K562 (cell line): ENCODE measurements around the gene PGR. TPM values are rescaled to one million over a fixed set of nuclear protein-coding genes. Genes with fewer than 3 reads are reported as not detected.

Experiments used
- BACH1 ChIP-seq: fragments of 200-800 bp; sonication (Bioruptor generic); IDR thresholded peaks from 2 replicates; pipeline ENCODE4 v1.6.1; 2016; ENCODE audit warnings: missing genetic modification characterization, missing compliant biosample characterization
- DIDO1 ChIP-seq: fragments of 450-650 bp; IDR thresholded peaks from 2 replicates; pipeline ENCODE4 v1.6.1; 2016; ENCODE audit warnings: low read depth, missing biosample characterization, missing genetic modification characterization
- E2F3 ChIP-seq: fragments of 250-450 bp; sonication (Bioruptor Pico); IDR thresholded peaks from 2 replicates; pipeline ENCODE4 v1.4.0; 2020; ENCODE audit warnings: mild to moderate bottlenecking
- ERF ChIP-seq: fragments of 450-650 bp; formaldehyde crosslinking; IDR thresholded peaks from 2 replicates; pipeline ENCODE4 v1.4.0; 2020; ENCODE audit warnings: mild to moderate bottlenecking, mixed read lengths
- HOXB6 ChIP-seq: fragments of 250-450 bp; sonication (Bioruptor Pico); IDR thresholded peaks from 2 replicates; pipeline ENCODE4 v1.5.1; 2022; ENCODE audit warnings: mild to moderate bottlenecking, borderline replicate concordance
- ID3 ChIP-seq, 2 experiments: fragments of 250-450 bp in 1 of 2; fragments of 450-650 bp in 1 of 2; sonication (Bioruptor Pico) in 1 of 2; IDR thresholded peaks; 2 replicates each; pipeline versions ENCODE4 v1.6.1 to v1.8.0; 2016 to 2021; ENCODE audit warnings: mild to moderate bottlenecking in 2 of 2, moderate library complexity in 2 of 2, missing compliant biosample characterization in 1 of 2, missing genetic modification characterization in 1 of 2
- ILK ChIP-seq: fragments of 450-650 bp; IDR thresholded peaks from 2 replicates; pipeline ENCODE4 v1.6.1; 2016; ENCODE audit warnings: missing genetic modification characterization, low read depth, mild to moderate bottlenecking, missing compliant biosample characterization, moderate library complexity, borderline replicate concordance
- NR2C1 ChIP-seq, 2 experiments: fragments of 450-650 bp; IDR thresholded peaks; 2 replicates each; pipeline ENCODE4 v1.6.1; 2017; ENCODE audit warnings: mild to moderate bottlenecking in 2 of 2, antibody characterized with exemption in 1 of 2, inconsistent platforms in 1 of 2, missing compliant biosample characterization in 1 of 2, missing genetic modification characterization in 1 of 2
- NUFIP1 ChIP-seq: fragments of 450-650 bp; IDR thresholded peaks from 2 replicates; pipeline ENCODE4 v1.6.1; 2018; ENCODE audit not compliant: partially characterized antibody
- PRDM10 ChIP-seq: fragments of 450-650 bp; IDR thresholded peaks from 2 replicates; pipeline ENCODE4 v1.6.1; 2018; ENCODE audit not compliant: partially characterized antibody
- RFX1 ChIP-seq: fragments of 450-650 bp; IDR thresholded peaks from 2 replicates; pipeline ENCODE4 v1.6.1; 2016; ENCODE audit warnings: mild to moderate bottlenecking, moderate library complexity
- RHOXF2B ChIP-seq: fragments of 250-450 bp; sonication (Bioruptor Pico); conservative IDR thresholded peaks from 2 replicates; pipeline ENCODE4 v1.5.1; 2021
- SMAD3 ChIP-seq: fragments of 450-650 bp; formaldehyde crosslinking; conservative IDR thresholded peaks from 2 replicates; pipeline ENCODE4 v1.4.0; 2020; ENCODE audit warnings: mild to moderate bottlenecking
- ZBTB12 ChIP-seq: fragments of 250-450 bp; sonication (Bioruptor Pico); IDR thresholded peaks from 2 replicates; pipeline ENCODE4 v1.4.0; 2020
- ZNF133 ChIP-seq: fragments of 250-450 bp; sonication (Bioruptor Pico); IDR thresholded peaks from 2 replicates; pipeline ENCODE4 v1.4.0; 2020; ENCODE audit warnings: mild to moderate bottlenecking
- ZNF134 ChIP-seq: fragments of 250-450 bp; sonication (Bioruptor Pico); conservative IDR thresholded peaks from 2 replicates; pipeline ENCODE4 v1.4.0; 2020
- ZNF644 ChIP-seq: fragments of 200-800 bp; sonication (Bioruptor generic); IDR thresholded peaks from 2 replicates; pipeline ENCODE4 v1.6.1; 2016; ENCODE audit warnings: low read depth, missing genetic modification characterization, missing compliant biosample characterization
- ZNF668 ChIP-seq: fragments of 250-450 bp; sonication (Bioruptor Pico); IDR thresholded peaks from 2 replicates; pipeline ENCODE4 v1.8.0; 2022; ENCODE audit warnings: mild to moderate bottlenecking, inconsistent platforms
- ZNF740 ChIP-seq, 3 experiments: fragments of 200-800 bp in 1 of 3; sonication (Bioruptor generic) in 1 of 3; sonication (generic) in 1 of 3; formaldehyde crosslinking in 1 of 3; IDR thresholded peaks; 2 replicates each; pipeline versions ENCODE4 v1.6.1 to v1.8.0; 2016 to 2022; ENCODE audit warnings: mild to moderate bottlenecking in 2 of 3, missing compliant biosample characterization in 2 of 3, missing genetic modification characterization in 2 of 3, missing genetic modification reagents in 1 of 3
- polyA plus RNA-seq, 8 experiments: library from polyadenylated mRNA; depleted of rRNA in 4 of 8; stranded (reverse) in 5 of 8; unstranded in 3 of 8; fragments of >200 nt; fragmentation: Nextera tagmentation in 2 of 8; fragmentation: Illumina TruSeq in 1 of 8; extraction: Ambion mirVana in 2 of 8; extraction: Trizol in 1 of 8; gene quantifications; 2 replicates each; pipeline versions ENCODE4 v1.2.1 to v1.2.3, GENCODE V29; 2011 to 2014; ENCODE audit warnings: inconsistent platforms in 1 of 8, missing spikeins in 1 of 8
- total RNA-seq, 7 experiments: library from RNA; depleted of rRNA in 6 of 7; stranded (reverse); fragments of >200 nt in 6 of 7; fragmentation: Illumina TruSeq in 2 of 7; extraction: Trizol in 2 of 7; gene quantifications; 2 replicates each; pipeline versions ENCODE4 v1.2.1 to v1.2.3, GENCODE V29; 2011 to 2021; ENCODE audit warnings: low replicate concordance in 1 of 7
- TF ChIP-seq, protein P1 (sequence below): fragments of 250-450 bp; sonication (Bioruptor Pico); IDR thresholded peaks from 2 replicates; pipeline ENCODE4 v1.8.0; 2022; ENCODE audit warnings: moderate library complexity, mild to moderate bottlenecking, inconsistent platforms

Gene PGR
- total and polyA plus RNA-seq, 9 of the 15 experiments (the other 6 are each of a cell fraction or from before 2014, with no cell fraction given) = 0.43 to 2.4 (median 1.3) TPM

DNA sequence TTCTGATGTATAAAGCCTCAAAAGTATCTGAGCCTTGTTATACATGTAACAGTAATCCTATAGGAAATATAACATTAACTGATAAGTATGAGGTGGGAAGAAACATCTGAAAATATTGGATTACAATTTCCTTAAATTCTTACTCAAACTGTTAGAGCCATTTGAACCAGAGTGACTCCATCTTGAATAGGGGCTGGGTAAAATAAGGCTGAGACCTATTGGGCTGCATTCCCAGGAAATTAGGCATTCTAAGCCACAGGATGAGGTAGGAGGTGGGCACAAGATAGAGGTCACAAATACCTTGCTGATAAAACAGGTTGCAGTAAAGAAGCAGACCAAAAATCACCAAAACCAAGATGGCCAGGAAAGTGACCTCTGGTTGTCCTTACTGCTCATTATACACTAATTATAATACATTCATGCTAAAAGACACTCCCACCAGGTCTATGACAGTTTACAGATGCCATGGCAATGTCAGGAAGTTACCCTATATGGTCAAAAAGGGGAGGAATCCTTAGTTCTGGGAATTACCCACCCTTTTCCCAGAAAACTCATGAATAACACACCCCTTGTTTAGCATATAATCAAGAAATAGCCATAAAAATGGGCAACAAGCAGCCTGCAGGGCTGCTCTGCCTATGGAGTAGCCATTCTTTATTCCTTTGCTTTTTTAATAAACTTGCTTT lies 114.9 kb downstream of the PGR start (continued):
- no peak for TF ChIP-seq PRDM10
- peak; percentile 93 for TF ChIP-seq DIDO1 (tag)
- TF ChIP-seq ZBTB12 (CRISPR knock-in tag) = peak; percentile 75
- TF ChIP-seq ZNF668 (CRISPR knock-in tag) = peak; percentile 95
- peak; percentile 87; the same call in 1 of the 2 replicates for TF ChIP-seq E2F3 (CRISPR knock-in tag)
- TF ChIP-seq RFX1 = peak; percentile 69
- no peak for TF ChIP-seq ZNF133 (CRISPR knock-in tag)
- TF ChIP-seq RHOXF2B (CRISPR knock-in tag) = no peak
- TF ChIP-seq NUFIP1 = peak; percentile 77
- no peak for TF ChIP-seq ZNF740 (CRISPR knock-in tag; IDR thresholded peaks at IDR 0.05)
- peak in 1 of 2 experiments; percentile 99; a peak in 2 of 4 replicates for TF ChIP-seq ZNF740 (tag; IDR thresholded peaks at IDR 0.05)
- TF ChIP-seq, protein P1, sequence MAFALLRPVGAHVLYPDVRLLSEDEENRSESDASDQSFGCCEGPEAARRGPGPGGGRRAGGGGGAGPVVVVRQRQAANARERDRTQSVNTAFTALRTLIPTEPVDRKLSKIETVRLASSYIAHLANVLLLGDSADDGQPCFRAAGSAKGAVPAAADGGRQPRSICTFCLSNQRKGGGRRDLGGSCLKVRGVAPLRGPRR = peak; percentile 72; the same call in 1 of the 2 replicates
- peak; percentile 18; the same call in 1 of the 2 replicates for TF ChIP-seq NR2C1 (IDR thresholded peaks at IDR 0.05)
- TF ChIP-seq NR2C1 (tag; IDR thresholded peaks at IDR 0.05) = peak; percentile 95
- TF ChIP-seq ZNF134 = 0 out of 2 replicates have a peak, but pooled peaks have one; percentile 49
- TF ChIP-seq ILK (tag) = peak; percentile 95
- TF ChIP-seq BACH1 (tag) = peak; percentile 95
- no peak for TF ChIP-seq HOXB6 (CRISPR knock-in tag)
- TF ChIP-seq ZNF644 (tag) = peak; percentile 96
- TF ChIP-seq ERF (CRISPR knock-in tag) = 0 out of 2 replicates have a peak, but pooled peaks have one; percentile 71
- peak; percentile 90 for TF ChIP-seq SMAD3 (CRISPR knock-in tag)
- peak; percentile 83 for TF ChIP-seq ID3 (CRISPR knock-in tag; IDR thresholded peaks at IDR 0.05)
- peak; percentile 97 for TF ChIP-seq ID3 (tag; IDR thresholded peaks at IDR 0.05)
